ENCODE data around the gene ECPAS. TPM values are rescaled to one million over a fixed set of nuclear protein-coding genes. Genes with fewer than 3 reads are reported as not detected.
"Not testable (repeated sequence)": the region's sequence is repeated elsewhere in the genome, so short reads cannot be mapped to it uniquely, and the experiment has no call there.

The ECPAS gene, protein sequence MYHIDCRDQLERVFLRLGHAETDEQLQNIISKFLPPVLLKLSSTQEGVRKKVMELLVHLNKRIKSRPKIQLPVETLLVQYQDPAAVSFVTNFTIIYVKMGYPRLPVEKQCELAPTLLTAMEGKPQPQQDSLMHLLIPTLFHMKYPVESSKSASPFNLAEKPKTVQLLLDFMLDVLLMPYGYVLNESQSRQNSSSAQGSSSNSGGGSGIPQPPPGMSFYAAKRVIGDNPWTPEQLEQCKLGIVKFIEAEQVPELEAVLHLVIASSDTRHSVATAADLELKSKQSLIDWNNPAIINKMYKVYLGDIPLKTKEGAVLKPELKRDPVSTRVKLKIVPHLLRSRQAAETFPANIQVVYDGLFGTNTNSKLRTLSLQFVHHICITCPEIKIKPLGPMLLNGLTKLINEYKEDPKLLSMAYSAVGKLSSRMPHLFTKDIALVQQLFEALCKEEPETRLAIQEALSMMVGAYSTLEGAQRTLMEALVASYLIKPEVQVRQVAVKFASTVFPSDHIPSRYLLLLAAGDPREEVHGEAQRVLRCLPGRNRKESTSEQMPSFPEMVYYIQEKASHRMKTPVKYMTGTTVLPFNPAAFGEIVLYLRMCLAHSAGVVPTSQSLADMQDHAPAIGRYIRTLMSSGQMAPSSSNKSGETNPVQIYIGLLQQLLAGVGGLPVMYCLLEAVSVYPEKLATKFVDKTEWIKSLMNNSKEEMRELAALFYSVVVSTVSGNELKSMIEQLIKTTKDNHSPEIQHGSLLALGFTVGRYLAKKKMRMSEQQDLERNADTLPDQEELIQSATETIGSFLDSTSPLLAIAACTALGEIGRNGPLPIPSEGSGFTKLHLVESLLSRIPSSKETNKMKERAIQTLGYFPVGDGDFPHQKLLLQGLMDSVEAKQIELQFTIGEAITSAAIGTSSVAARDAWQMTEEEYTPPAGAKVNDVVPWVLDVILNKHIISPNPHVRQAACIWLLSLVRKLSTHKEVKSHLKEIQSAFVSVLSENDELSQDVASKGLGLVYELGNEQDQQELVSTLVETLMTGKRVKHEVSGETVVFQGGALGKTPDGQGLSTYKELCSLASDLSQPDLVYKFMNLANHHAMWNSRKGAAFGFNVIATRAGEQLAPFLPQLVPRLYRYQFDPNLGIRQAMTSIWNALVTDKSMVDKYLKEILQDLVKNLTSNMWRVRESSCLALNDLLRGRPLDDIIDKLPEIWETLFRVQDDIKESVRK (N-terminal part only)
- total RNA-seq (2014; rRNA removed; shearing (Covaris generic)): 45.3 and 49.9 TPM in 2 replicates

DNA sequence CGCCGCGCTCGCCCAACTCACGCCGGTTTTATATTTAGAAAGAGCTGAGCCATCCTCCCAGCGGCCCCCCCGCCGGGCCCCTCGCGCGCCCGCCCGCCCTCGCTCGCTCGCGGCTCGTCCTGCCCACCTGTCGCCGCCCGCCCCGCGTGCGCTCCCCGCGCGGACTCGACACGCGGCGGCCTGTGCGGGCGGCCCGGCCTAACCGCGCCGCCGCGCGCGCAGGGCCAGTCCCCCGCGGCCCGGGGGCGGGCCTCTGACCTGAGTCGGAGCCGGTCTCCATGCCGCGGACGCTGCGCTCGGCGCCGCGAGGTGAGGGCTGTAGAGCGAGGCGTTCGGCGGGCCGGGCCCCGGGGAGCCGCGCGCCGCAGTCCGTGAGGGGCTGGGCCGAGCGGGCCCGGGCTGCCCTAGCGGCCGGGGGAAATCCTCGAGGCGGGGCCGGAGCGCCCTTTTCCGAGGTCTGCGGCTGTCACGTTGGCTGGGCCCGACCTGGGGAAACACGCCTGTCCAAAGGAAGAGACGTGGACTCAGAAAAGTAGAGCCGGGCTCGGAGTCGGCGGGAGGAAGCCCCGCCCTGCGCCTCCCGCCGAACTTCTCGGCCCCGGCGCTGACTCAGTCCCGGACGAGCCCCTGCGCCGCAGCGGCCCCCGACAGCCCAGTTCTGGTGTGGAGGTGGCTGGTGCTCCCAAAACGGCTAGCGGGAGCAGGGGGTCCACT, at the start of gene ECPAS:
TSS of gene ECPAS (minus strand) at position 526 of the 714 bp plus-strand sequence. CDS start 11,465 bp downstream, outside the sequence.
- peak; percentile 62 for DNase-seq (ENCODE audit: low spot score)

DNA sequence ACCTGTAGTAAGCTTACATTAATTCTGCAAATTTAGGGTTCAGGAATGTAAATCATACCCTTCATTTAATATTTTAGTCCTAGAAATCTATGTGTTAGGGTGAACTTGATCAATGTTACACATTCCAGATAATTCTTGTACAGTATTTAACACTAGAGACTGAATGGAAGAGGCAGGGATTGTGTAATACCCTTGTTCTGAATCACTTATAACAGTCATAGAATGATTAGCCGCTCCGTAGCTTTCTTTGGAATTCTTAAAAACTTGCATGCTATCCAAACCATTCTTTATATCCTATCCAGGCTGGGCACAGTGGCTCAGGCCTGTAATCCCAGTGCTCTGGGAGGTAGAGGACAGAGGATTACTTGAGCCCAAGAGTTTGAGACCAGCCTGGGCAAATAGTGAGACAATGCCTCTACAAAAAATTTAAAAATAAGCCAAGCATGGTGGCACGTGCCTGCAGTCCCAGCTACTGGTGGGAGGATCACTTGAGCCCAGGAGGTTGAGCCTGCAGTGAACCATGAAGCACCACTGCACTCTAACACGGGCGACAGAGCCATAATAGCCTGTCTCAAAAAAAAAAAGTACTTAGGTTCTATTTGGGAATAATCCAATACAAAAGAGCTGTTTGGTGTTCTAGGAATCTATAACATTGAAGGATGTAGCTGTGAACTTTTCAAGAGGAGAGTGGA, 49.1 kb upstream of the ECPAS start:
- no peak for DNase-seq (ENCODE audit: low spot score)

DNA sequence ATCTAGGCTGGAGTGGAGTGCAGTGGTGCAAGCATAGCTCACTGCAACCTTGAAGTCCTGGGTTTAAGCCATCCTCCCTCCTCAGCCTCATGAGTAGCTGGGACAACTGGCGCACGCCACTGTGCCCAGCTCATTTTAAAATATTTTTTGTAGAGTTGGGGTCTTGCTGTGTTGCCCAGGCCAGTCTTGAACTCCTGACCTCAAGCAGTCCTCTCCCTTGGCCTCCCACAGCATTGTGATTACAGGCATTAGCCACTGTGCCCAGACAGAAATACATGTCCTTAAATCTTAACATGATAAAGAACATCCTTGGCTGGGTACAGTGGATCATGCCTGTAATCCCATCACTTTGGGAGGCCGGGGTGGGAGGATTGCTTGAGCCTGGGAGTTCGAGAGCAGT, 47.5 kb upstream of the ECPAS start:
- no peak for DNase-seq (ENCODE audit: low spot score)

DNA sequence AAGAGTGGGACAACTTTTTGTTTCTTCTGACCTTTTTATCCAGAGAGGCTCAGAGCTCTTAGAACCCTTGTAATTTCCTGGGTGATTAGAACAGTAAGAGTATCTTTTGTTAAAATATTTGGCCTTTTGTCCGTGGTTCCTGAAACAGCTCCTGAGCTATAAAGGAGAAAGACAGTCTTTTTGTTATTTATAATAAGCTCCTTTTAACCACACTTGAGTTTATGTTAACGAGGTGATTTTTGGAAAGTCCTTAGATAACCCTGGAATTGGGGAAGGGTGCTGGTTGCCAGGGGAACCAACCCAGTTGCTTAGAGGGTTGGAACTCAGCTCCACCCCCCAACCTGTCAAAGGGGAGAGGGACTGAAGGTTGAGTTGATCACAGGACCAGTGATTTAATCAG, 45.6 kb upstream of the ECPAS start:
- no peak for DNase-seq (ENCODE audit: low spot score)

DNA sequence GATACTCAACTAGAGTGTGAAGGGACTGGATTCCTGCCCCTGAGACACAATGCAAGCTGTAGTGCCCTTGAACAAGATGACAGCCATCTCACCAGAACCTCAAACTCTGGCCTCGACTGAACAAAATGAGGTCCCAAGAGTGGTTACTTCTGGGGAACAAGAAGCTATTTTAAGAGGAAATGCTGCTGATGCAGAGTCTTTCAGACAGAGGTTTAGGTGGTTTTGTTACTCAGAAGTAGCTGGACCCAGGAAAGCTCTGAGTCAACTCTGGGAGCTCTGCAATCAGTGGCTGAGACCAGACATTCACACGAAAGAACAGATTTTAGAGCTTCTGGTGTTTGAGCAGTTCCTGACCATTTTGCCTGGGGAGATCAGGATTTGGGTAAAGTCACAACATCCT, 43.2 kb upstream of the ECPAS start:
- DNase-seq (ENCODE audit: low spot score): no peak

DNA sequence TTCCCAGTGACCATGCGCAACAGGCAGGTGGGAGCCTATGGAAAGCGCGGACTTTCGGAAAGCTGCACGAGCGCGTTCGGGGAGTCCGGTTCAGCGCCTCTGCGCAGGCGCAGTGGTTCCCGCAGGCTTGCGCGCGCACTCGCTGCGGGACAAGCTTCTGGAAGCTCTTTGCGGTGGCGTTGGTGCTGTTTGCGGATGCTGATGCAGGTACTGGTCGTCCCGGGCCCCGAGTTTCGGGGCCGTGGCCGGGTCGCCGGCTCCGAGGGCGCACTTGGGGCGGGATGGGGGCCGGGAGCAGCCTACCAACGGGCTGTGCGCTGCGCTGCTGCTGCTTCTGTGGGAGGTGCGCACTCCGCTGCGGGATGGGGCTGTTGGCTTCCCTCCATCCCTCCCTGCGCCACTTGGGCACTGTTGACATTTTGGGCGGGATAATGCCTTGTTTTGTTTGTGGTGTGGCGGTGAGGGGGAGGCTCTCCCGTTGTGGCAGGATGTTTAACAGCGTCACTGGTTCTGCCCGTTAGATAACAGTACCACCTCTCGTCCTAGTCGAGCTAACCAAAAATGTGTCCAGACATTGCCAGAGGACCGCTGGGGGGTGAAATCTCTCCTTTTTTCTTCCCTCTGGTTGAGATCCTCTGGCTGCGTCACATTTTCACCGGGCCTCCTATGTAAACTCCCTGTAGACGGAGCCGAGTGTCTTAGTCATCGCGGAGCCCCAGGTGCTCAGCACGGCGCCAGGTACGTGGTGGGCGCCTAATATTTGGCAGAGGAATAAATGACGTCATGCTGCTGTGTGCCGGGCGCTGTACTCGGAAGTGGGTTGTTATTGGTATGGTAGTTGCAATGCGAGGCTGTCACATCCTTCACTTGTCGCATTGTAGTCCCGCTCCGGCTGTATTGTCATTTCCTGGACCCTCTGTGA, 41.1 kb upstream of the ECPAS start, which contains the start of gene ZNF483:
TSS of gene ZNF483 (plus strand) at position 124 of the 922 bp plus-strand sequence. CDS start 2,217 bp downstream, outside the sequence.
- peak; percentile 9 for DNase-seq (ENCODE audit: low spot score)

DNA sequence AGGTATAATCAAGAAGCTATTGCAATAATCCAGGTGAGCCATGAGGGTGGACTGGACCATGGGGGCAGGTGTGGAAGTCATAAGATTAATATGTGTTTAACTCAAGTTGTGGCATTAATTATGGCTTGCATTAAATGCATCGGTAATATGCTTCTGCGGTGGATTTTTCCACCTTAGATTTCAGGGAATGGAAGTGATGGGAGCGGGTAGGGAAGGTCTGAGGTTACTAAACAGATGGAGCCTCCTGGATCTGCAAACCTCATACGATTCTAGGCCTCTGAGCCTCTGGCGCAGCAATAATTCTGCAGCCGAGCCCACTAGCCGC, 40.5 kb upstream of the ECPAS start:
- DNase-seq (ENCODE audit: low spot score): no peak

DNA sequence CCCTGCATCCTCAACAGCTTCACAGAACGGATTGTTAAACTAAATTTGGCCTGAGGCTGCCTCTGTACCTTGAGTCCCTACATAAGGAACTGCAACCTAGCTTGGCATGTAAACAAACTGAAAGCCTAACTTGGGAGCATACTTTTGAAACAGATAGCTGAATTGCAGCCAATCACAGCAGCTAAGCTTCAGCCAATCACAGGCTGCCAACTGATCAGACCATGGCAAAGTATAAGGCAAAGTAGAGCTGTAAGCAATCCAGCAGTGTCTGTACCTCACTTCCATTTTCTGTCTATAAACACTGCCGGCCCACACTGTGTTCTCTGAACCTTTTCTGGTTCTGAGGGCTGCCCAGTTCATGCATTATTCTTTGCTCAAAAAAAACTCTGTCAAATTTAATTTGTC, 31.9 kb upstream of the ECPAS start:
- peak; percentile 22 for DNase-seq (ENCODE audit: low spot score)

DNA sequence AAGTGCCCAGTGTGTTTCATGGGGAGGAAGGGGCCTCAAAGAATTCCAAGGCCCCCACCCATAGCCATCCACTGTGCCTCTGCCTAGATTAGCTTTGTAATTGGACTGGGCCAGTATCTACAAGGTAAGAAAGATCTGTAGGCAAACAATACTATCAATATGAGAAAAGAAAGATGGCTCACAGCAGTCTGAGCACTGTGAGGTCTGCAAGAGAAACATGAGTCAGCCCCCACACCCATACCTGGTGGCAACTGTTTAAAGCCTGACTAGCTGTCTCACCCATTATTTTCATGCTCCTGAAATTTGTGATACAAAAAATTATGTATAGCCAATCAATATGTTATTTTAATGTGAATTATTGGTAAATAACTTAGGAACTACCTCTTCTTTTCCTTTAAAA, 30.8 kb upstream of the ECPAS start:
- no peak for DNase-seq (ENCODE audit: low spot score)

DNA sequence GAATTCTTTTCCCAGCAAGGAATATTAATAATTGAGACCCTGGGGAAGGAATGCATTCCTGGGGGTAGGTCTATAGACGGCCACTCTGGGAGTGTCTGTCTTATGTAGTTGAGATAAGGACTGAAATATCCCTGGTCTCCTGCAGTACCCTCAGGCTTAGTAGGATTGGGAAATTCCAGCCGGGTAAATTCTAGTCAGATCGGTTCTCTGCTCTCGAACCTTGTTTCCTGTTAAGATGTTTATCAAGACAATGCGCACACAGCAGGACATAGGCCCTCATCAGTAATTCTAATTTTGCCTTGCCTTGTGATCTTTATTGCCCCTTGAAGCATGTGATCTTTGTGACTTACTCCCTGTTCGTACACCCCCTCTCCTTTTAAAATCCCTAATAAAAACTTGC, 27.4 kb upstream of the ECPAS start:
- DNase-seq (ENCODE audit: low spot score): not testable (repeated sequence)

DNA sequence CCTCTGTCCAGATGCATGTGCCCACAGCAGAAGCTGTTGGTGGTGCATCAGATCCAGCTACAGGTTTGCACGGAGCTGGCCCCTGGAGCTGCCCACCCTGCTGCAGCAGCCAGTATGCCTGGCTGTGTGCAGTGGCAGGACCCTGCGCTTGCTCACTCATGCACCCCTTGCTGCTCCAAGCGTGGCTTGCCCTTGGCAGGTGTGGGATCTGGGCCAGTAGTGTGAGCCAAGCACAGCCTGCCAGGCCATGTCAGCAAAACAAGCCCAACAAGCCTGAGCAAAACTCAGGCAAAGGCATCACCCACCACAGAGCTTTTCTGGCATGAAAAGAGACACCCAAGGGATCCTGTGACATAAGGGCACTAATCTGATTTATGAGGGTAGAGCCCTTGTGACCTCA, 18.3 kb upstream of the ECPAS start:
- DNase-seq (ENCODE audit: low spot score): no peak

DNA sequence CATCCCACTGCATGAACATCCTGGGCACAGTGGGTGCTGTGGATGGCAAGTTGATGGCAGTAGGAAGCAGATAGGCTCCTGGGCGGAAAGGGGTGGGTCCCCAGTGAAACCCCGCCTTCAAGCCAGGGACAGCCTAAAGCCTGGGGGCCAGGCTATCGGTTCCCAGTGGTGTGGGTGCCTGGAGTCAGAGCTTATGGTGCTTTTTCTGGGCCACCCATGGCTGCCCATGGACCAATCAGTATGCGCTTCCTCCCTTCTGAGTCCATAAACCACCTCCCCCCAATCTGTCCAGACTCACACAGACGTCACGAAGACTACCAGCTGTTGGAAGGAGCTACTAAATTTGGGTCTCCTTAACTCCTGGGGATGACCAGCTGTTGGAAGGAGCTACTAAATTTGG, 17.5 kb upstream of the ECPAS start:
- DNase-seq (ENCODE audit: low spot score): no peak

DNA sequence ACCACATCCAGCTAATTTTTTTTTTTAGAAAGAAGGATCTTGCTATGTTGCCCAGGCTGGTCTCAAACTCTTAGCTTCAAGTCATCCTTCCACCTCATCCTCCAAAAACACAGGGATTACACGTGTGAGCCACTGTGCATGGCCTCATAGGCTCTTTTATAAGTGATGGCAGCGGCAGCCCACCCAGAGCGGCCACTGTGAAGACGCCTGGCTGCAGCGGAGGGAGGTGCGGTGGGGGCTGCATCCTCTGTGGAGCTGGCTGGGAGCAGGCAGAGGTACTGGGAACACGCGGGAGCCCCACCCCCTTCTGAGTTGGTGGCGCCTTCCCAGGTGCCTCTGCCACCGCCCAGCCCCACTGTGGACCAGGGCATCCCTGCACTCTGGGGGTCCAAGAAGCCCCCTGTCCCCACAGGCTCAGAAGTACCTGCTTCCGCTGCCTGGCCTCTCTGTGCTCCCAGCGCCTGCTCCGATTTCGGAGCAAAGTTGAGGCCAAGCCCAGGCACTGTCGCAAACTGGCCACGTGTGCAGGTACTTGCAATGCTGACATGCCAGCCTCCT, 16.9 kb upstream of the ECPAS start:
- DNase-seq (ENCODE audit: low spot score): no peak

DNA sequence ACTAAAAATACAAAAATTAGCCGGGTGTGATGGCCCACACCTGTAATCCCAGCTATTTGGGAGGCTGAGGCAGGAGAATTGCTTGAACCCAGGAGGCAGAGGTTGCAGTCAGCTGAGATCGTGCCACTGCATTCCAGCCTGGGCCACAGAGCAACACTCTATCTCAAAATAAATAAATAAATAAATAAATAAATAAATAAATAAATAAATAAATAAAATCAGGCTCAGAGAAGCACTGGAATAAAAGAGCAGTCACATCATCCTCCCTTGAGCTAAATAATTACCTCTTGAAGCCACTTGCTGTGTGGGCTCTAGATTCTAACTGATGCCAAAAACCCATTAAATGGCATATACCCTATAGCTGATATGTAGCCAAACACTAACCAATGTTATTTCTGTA, 13.0 kb upstream of the ECPAS start:
- not testable (repeated sequence) for DNase-seq (ENCODE audit: low spot score)

DNA sequence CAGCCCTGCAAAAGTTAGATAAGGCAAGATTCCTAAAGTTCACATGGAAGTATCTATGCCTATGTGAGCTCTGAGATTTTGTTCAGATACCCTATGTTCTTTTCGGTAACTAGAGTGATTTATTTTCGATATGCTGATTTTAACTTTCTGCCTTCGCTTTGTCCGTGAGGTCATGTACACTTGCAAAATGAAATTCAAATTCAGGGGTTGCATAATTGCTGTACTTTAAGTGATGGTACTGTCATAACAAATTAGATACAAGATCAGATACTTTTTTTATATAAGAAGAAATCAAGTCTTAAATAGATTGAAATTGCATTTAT, 350 bp upstream of the ECPAS start:
- no peak for DNase-seq (ENCODE audit: low spot score)

DNA sequence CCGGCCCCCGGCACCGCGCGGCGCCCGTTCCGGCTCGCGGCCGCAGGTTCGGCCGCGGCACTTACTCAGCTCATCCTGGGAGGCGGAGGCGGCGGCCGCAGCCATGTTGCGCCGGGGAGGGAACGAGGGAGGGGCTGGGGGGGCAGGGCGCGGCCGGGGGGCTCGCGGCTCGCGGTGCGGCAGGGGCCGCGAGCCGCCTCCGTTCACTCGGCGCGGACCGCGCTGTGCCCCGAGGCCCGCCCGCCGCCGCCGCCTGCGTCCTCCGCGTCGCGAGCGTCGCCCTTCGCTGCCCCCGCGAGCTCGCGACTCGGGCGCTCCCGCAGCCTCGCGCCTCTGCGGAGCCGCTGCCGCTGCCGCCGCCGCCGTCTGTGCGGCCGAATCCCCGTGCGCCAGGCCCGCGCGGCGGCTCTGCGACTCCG, 735 bp downstream of the ECPAS start:
- no peak for DNase-seq (ENCODE audit: low spot score)

DNA sequence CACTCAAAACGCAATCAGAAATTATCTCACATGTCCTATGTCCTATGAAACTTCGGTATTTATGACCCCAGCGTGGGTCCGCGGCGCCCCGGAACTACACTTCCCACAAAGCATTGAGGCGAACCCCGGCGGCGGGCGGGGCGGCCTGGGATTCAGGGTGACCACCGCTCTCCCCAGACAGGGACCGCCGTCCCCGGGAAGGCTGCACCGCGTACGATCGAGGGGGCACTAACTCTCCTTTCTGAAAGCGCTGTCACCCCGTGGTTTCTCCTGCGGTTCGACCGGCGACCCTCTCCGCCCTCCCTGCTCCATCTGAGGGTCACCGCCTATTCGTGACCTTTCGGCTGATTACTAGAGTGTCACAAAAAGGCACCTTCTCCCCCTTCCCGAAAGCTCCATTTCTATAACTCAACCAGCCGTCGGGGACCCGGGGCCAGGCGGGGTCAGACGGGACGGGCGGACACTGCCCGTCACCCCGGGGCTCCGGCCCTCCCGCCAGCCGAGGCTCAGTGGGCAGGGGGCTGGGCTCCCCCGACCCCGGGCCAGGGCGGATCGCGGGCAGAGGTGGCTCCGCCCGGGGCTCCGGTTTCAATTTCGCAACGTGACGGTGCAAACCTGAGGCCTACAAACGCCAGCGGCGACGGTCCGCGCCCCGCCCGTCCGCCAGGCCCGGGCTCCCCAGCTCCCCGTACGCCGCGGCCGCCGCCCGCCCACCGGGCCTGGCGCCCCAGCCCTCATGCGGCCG, 1.3 kb downstream of the ECPAS start:
- DNase-seq (ENCODE audit: low spot score): peak; percentile 23

DNA sequence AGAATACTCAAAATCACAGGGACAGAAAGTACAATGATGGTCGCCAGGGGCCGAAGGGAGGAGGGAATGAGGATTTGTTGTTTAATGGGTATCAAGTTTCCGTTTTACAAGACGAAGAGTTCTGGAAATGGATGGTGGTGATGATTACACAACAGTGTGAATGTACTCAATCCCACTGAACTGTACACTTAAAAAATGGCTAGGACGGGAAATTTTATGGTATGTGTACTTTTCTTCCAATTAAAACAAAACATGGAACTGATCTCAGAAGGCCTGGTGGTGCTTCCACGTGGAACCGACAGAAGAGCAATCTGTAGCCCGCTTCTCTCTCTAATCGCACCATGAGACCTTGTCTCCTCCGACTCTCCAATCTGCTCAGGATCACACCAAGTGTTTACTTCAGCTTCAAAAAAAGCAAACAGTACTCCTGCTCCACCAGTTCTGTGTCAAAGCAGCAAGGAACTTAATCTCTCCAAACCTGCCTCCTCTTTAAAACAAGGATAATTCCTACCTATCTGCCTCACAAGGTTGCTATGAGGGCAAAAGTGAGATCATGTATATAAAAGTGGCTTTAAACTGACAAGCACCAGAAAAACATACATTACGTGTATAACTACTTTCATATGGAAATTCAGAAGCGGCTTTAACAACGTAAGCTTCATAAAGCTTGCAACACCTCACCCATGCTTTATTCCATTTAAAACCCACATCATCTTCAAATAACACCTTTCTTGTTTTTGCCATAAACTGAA, 2.1 kb downstream of the ECPAS start:
- no peak for DNase-seq (ENCODE audit: low spot score)

All from A172 (cell line).